ENCODE measurements around the gene AK2. TPM values are rescaled to one million over a fixed set of nuclear protein-coding genes. Genes with fewer than 3 reads are reported as not detected.
"Not testable (repeated sequence)": the region's sequence is repeated elsewhere in the genome, so short reads cannot be mapped to it uniquely, and the experiment has no call there.

Gene AK2
- total and polyA plus RNA-seq, 3 donors from 2014 or later: 144 to 219 (median 181) TPM

DNA sequence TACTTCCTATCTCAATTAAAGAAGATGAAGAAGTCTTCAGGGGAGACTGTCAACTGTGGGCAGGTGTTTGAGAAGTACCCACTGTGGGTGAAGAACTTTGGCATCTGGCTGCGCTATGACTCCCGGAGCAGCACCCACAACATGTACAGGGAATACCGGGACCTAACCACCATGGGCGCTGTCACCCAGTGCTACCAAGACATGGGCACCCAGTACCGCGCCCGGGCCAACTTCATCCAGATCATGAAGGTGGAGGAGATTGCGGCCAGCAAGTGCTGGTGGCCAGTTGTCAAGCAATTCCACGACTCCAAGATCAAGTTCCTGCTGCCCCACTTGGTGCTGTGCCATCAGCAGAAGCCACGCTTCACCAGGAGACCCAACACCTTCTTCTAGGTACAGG is 56.6 kb downstream of the AK2 start:
- WGBS, 2 donors: 90 to 100% methylated on average over 2 to 10 of the region's 10 CpGs
- intact Hi-C loops (cut with DNase I; ENCODE audit: low total_unique reads): no loop called here
- TF ChIP-seq, protein P1, sequence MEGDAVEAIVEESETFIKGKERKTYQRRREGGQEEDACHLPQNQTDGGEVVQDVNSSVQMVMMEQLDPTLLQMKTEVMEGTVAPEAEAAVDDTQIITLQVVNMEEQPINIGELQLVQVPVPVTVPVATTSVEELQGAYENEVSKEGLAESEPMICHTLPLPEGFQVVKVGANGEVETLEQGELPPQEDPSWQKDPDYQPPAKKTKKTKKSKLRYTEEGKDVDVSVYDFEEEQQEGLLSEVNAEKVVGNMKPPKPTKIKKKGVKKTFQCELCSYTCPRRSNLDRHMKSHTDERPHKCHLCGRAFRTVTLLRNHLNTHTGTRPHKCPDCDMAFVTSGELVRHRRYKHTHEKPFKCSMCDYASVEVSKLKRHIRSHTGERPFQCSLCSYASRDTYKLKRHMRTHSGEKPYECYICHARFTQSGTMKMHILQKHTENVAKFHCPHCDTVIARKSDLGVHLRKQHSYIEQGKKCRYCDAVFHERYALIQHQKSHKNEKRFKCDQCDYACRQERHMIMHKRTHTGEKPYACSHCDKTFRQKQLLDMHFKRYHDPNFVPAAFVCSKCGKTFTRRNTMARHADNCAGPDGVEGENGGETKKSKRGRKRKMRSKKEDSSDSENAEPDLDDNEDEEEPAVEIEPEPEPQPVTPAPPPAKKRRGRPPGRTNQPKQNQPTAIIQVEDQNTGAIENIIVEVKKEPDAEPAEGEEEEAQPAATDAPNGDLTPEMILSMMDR (IDR thresholded peaks at IDR 0.05): no peak
- TF ChIP-seq POLR2A (IDR thresholded peaks at IDR 0.05): no peak
- Histone ChIP-seq H3K36me3 (ENCODE audit: low read depth, missing control alignments) (no peaks in the 10 kb centered on the region), H3K9me3 (no peaks in the 10 kb centered on the region), H3K4me1 (no peaks in the 10 kb centered on the region), H3K27me3 (no peaks in the 10 kb centered on the region), H3K4me3 (no peak overlapping the region), H3K27ac (no peak overlapping the region)
- DNase-seq: no peak

DNA sequence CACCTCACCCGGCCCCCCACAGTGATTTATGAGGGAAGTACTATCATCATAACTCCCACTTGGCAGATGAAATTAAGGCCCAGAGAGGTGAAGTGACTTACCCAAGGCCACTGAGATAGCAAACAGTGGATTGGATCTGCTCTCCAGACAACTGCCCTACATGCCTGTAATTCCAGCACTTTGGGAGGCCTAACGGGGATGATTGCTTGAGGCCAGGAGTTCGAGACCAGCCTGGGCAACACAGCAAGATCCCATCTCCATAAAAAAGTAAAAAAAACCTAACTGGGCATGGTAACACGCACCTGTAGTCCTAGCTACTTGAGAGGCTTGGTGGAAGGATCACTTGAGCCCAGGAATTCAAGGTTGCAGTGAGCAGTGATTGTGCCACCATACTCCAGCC is 57.8 kb downstream of the AK2 start:
- Histone ChIP-seq H3K4me3 (no peak overlapping the region), H3K4me1 (no peaks in the 10 kb centered on the region), H3K9me3 (no peaks in the 10 kb centered on the region), H3K27me3 (no peaks in the 10 kb centered on the region), H3K27ac (no peak overlapping the region), H3K36me3 (ENCODE audit: low read depth, missing control alignments) (no peaks in the 10 kb centered on the region)
- 83 to 88% methylated on average over 4 of the region's 4 CpGs for WGBS, 2 donors
- TF ChIP-seq, protein P1 (IDR thresholded peaks at IDR 0.05): no peak
- TF ChIP-seq POLR2A (IDR thresholded peaks at IDR 0.05): no peak
- DNase-seq: no peak
- intact Hi-C loops (cut with DNase I; ENCODE audit: low total_unique reads): no loop called here

- TF ChIP-seq POLR2A (IDR thresholded peaks at IDR 0.05): no peak
- TF ChIP-seq, protein P1 (IDR thresholded peaks at IDR 0.05): no peak
- Histone ChIP-seq H3K9me3 (no peaks in the 10 kb centered on the region), H3K4me3 (no peak overlapping the region), H3K27me3 (no peaks in the 10 kb centered on the region), H3K4me1 (peaks cover 2% of the 10 kb centered on the region), H3K36me3 (ENCODE audit: low read depth, missing control alignments) (no peaks in the 10 kb centered on the region), H3K27ac (no peak overlapping the region)
- intact Hi-C loops (cut with DNase I; ENCODE audit: low total_unique reads): no loop called here
- WGBS, 2 donors: 67 to 76% methylated on average over 4 of the region's 4 CpGs
- no peak for DNase-seq
Observed at GRCh38 chr1:32977546-32978087, 59.1 kb downstream of the AK2 start.

DNA sequence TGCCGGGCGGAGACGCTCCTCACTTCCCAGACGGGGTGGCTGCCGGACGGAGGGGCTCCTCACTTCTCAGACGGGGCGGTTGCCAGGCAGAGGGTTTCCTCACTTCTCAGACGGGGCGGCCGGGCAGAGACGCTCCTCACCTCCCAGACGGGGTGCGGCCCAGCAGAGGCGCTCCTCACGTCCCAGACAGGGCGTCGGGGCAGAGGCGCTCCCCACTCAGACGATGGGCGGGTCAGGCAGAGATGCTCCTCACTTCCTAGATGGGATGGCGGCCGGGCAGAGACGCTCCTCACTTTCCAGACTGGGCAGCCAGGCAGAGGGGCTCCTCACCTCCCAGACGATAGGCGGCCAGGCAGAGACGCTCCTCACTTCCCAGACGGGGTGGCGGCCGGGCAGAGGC is 61.6 kb downstream of the AK2 start:
- H3K27me3 ChIP-seq; DNase-seq; H3K4me3 ChIP-seq; intact Hi-C loops (cut with DNase I; ENCODE audit: low total_unique reads); H3K27ac ChIP-seq; H3K9me3 ChIP-seq; H3K4me1 ChIP-seq; H3K36me3 ChIP-seq (ENCODE audit: low read depth, missing control alignments): not testable (repeated sequence)
- WGBS, 2 donors: 52 to 76% methylated on average over 3 to 28 of the region's 30 CpGs

GRCh38 chr1:32973458-32973857 is 63.2 kb downstream of the AK2 start:
- H3K9me3 ChIP-seq; H3K4me1 ChIP-seq; H3K27ac ChIP-seq; H3K27me3 ChIP-seq; intact Hi-C loops (cut with DNase I; ENCODE audit: low total_unique reads); H3K36me3 ChIP-seq (ENCODE audit: low read depth, missing control alignments); DNase-seq: not testable (repeated sequence)
- H3K4me3 ChIP-seq: peak overlapping the region in 1 of 2 donors; percentile 36
- WGBS, 2 donors: 13 to 20% methylated on average over 3 to 6 of the region's 6 CpGs

GRCh38 chr1:32972814-32973428 is 63.8 kb downstream of the AK2 start:
- H3K36me3 ChIP-seq (ENCODE audit: low read depth, missing control alignments): no peaks in the 10 kb centered on the region
- 0 to 2% methylated on average over 24 to 57 of the region's 58 CpGs for WGBS, 2 donors

More at GRCh38 chr1:32972814-32973428, 63.8 kb downstream of the AK2 start:
- H3K27ac ChIP-seq: peak overlapping the region in 1 of 2 donors; percentile 7
- no peak for TF ChIP-seq POLR2A (IDR thresholded peaks at IDR 0.05)
- TF ChIP-seq, protein P1 (IDR thresholded peaks at IDR 0.05): no peak
- intact Hi-C loops (cut with DNase I; ENCODE audit: low total_unique reads): no loop called here
- H3K4me3 ChIP-seq: peak overlapping the region; percentile 36 to 71
- no peaks in the 10 kb centered on the region for H3K9me3 ChIP-seq
- peak; percentile 57 for DNase-seq
- H3K27me3 ChIP-seq: no peaks in the 10 kb centered on the region
- H3K4me1 ChIP-seq: peaks cover 4% of the 10 kb centered on the region
